Ovary (tissue), 9 donors: Measurements from ENCODE around the gene HNRNPA3. TPM values are rescaled to one million over a fixed set of nuclear protein-coding genes. Genes with fewer than 3 reads are reported as not detected.
A peak's percentile ranks its signal among the peaks of the same experiment; 100 is the strongest.

Experiments used
- DNase-seq, 5 donors: peaks; one replicate each; pipeline ENCODE4 v3.0.0-alpha.2; 2019 to 2020
- H3K27ac ChIP-seq, 2 donors: fragments of 200-600 bp; one replicate each; pipeline versions ENCODE4 v1.5.1 to v1.8.0; 2019 to 2022
- H3K27me3 ChIP-seq: fragments of 200-600 bp; one replicate; pipeline ENCODE4 v1.8.0; 2022
- H3K36me3 ChIP-seq: fragments of 200-600 bp; sonication (generic); one replicate; pipeline ENCODE4 v1.5.1; 2019
- H3K4me1 ChIP-seq: one replicate; pipeline ENCODE4 v1.8.1; 2013; ENCODE audit warnings: mild to moderate bottlenecking, moderate library complexity; ENCODE audit not compliant: insufficient read depth
- H3K4me3 ChIP-seq: fragments of 200-600 bp; sonication (generic); one replicate; pipeline ENCODE4 v1.5.1; 2017
- H3K9me3 ChIP-seq, 2 donors: fragments of 200-600 bp in 1 of 2; sonication (generic) in 1 of 2; one replicate each; pipeline versions ENCODE4 v1.5.1 to v1.8.1; 2013 to 2019; ENCODE audit warnings: mild to moderate bottlenecking in 1 of 2, moderate library complexity in 1 of 2
- CTCF ChIP-seq, 3 donors: fragments of 450-650 bp in 2 of 3; fragments of 200-600 bp in 1 of 3; IDR thresholded peaks; one replicate each; pipeline versions ENCODE4 v1.5.1 to v1.8.0; 2016 to 2022; ENCODE audit warnings: antibody characterized with exemption in 3 of 3, mild to moderate bottlenecking in 1 of 3
- EP300 ChIP-seq: sonication (generic); formaldehyde crosslinking; IDR thresholded peaks from one replicate; pipeline ENCODE4 v1.6.1; 2017; ENCODE audit warnings: antibody characterized with exemption
- POLR2A ChIP-seq: fragments of 450-650 bp; IDR thresholded peaks from one replicate; pipeline ENCODE4 v1.6.1; 2017; ENCODE audit warnings: antibody characterized with exemption, mild to moderate bottlenecking, moderate library complexity
- WGBS, 3 donors: extraction: QIAGEN DNeasy Blood & Tissue Kit in 1 of 3; methylation state at CpG; one replicate each; pipeline versions ENCODE4 v1.1.5 to v1.1.7; 2013 to 2017; 5-methylcytosine and 5-hydroxymethylcytosine counted together
- intact Hi-C, 4 donors: fragments of 100-400 bp; cut with DNase I; formaldehyde crosslinking; loops; one replicate each; pipeline versions ENCODE4 v1.11.0 to v1.15.1; 2022 to 2023
- polyA plus RNA-seq, 2 donors: library from polyadenylated mRNA; stranded (reverse); fragments of 200-250 nt in 1 of 2; fragments of 350-450 nt in 1 of 2; fragmentation: Illumina TruSeq in 1 of 2; extraction: RNeasy Lipid Tissue Mini Kit (QIAGEN cat#74804) in 1 of 2; gene quantifications; one replicate each; pipeline ENCODE4 v1.2.3, GENCODE V29; 2013 to 2014
- total RNA-seq, 7 donors: library from RNA; depleted of rRNA in 2 of 7; stranded (reverse); fragments of >200 nt in 2 of 7; fragmentation: NEBNext Ultra II Directional in 3 of 7; extraction: Animal tissue kit (Norgen Biotek cat#: 25700) in 3 of 7; gene quantifications; one replicate each; pipeline versions ENCODE4 v1.1.0 to v1.2.4, GENCODE V29; 2016 to 2023
- donor health status: DM: no; HTN: no; CAD: no; lungs with moderate emphysema.
- donor health status: DM: no; HTN: no; CAD: no.
- donor health status: Bipolar disorder and iron deficiency.
- donor health status: DM: yes; HTN: yes; CAD: no.
- donor health status: DM: no; HTN: no; CAD: no.
- donor health status: DM: yes; HTN: yes; CAD: no.

Gene HNRNPA3
- total and polyA plus RNA-seq, 9 donors, result 71.0 to 273 (median 216) TPM

GRCh38 chr2:177165721-177166711 is 46.6 kb upstream of the HNRNPA3 start:
- peak in 3 of 5 donors; percentile 34 to 48 (median 36) for DNase-seq
- no peak for TF ChIP-seq POLR2A
- TF ChIP-seq EP300, result no peak
- TF ChIP-seq CTCF (IDR thresholded peaks at IDR 0.05), result no peak
- Histone ChIP-seq H3K36me3 (no peaks in the 10 kb centered on the region), H3K27ac (peak overlapping the region; percentile 14 to 91), H3K4me3 (peak overlapping the region; percentile 22), H3K27me3 (no peaks in the 10 kb centered on the region), H3K4me1 (peaks cover 3% of the 10 kb centered on the region), H3K9me3 (no peaks in the 10 kb centered on the region)
- 24 to 30% (median 28%) methylated on average over 8 of the region's 8 CpGs for WGBS, 3 donors
- intact Hi-C loops, result loop anchor here (2.0 to 10.0 kb wide), 11 partner anchors 41 to 599 kb away; partner anchors contain the start of genes NFE2L2 (in 2 of the 4) and HNRNPA3 (in 1 of the 4)

GRCh38 chr2:177169810-177170514 is 42.6 kb upstream of the HNRNPA3 start:
- peaks cover 3% of the 10 kb centered on the region for H3K4me1 ChIP-seq
- no peak overlapping the region for H3K27ac ChIP-seq
- no peaks in the 10 kb centered on the region for H3K9me3 ChIP-seq
- no peak for DNase-seq
- no peaks in the 10 kb centered on the region for H3K36me3 ChIP-seq
- 81 to 88% (median 81%) methylated on average over 7 of the region's 7 CpGs for WGBS, 3 donors
- H3K27me3 ChIP-seq, result no peaks in the 10 kb centered on the region
- intact Hi-C loops, result loop anchor here (5.0 to 10.0 kb wide), 10 partner anchors 37 to 595 kb away; partner anchors contain the start of genes NFE2L2 (in 2 of the 4) and HNRNPA3 (in 1 of the 4)
- no peak overlapping the region for H3K4me3 ChIP-seq
- no peak for TF ChIP-seq CTCF (IDR thresholded peaks at IDR 0.05)
- no peak for TF ChIP-seq EP300
- no peak for TF ChIP-seq POLR2A

DNA sequence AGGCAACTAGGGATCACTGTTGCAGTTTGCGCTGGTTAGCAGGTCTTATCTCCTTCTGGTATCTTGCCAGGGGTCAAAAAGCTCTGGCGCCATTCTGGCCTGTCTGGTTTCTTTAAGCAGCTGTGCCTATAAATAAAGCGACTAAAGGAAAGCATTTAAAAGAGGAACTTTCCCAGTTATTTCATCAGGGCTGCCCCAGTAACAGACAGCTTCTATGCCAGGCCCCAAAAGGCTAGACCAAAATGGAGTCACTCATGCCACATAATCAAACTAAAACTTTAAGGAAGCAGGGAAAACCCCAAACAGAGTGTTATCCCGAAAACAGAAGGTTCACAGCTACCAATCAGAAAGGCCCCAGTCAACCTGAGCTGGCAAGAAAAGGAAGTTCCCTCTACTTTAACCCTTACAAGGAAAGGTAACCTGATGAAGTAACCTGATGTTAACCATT is 41.2 kb upstream of the HNRNPA3 start:
- no peak overlapping the region for H3K4me3 ChIP-seq
- H3K9me3 ChIP-seq, result no peaks in the 10 kb centered on the region
- WGBS, 3 donors, result 82 to 92% (median 87%) methylated on average over 4 of the region's 4 CpGs
- H3K27ac ChIP-seq, result no peak overlapping the region
- H3K4me1 ChIP-seq, result no peaks in the 10 kb centered on the region
- DNase-seq, result no peak
- no peak for TF ChIP-seq CTCF (IDR thresholded peaks at IDR 0.05)
- no peak for TF ChIP-seq POLR2A
- no peak for TF ChIP-seq EP300
- H3K36me3 ChIP-seq, result no peaks in the 10 kb centered on the region
- no peaks in the 10 kb centered on the region for H3K27me3 ChIP-seq
- intact Hi-C loops, result loop anchor here in 1 of 4 donors (5.0 kb wide), 1 partner anchor 431 kb away; no protein-coding TSS in a partner anchor
